Fibroblast of pulmonary artery (primary cell): Measurements from ENCODE around the gene BRD4.

Source experiments
- DNase-seq: peaks from one replicate; pipeline ENCODE4 v3.0.0-alpha.2; 2010; ENCODE audit warnings: low read depth
- H3K4me3 ChIP-seq: replicated peaks from 2 replicates; pipeline ENCODE4 v1.5.1; 2011; ENCODE audit warnings: low read depth, mild to moderate bottlenecking, control low read depth, low read length, moderate library complexity
- TF ChIP-seq, protein P1 (sequence below): IDR thresholded peaks from 2 replicates; pipeline ENCODE4 v1.5.1; 2011; ENCODE audit warnings: mild to moderate bottlenecking, control low read depth, low read length, inconsistent platforms; ENCODE audit errors: missing control alignments

BRD4 gene

DNA sequence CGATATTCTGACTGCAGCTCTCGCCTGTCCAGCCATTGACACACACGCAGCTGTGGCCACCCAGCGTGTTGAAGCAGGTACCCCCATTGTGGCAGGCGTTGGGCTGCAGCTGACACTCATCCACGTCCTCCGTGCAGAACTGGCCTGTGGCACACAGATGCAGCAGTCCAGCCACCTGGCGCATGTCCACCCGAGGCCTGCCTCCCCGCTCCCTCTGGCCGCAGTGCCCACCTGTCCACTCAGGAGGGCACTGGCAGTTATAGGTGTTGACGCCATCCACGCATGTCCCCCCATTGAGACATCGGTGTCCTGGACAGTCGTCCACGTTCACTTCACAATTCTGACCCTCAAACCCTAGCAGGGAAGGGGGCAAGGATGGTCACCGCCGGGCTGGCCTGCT is 140.8 kb downstream of the BRD4 start:
- TF ChIP-seq, protein P1, sequence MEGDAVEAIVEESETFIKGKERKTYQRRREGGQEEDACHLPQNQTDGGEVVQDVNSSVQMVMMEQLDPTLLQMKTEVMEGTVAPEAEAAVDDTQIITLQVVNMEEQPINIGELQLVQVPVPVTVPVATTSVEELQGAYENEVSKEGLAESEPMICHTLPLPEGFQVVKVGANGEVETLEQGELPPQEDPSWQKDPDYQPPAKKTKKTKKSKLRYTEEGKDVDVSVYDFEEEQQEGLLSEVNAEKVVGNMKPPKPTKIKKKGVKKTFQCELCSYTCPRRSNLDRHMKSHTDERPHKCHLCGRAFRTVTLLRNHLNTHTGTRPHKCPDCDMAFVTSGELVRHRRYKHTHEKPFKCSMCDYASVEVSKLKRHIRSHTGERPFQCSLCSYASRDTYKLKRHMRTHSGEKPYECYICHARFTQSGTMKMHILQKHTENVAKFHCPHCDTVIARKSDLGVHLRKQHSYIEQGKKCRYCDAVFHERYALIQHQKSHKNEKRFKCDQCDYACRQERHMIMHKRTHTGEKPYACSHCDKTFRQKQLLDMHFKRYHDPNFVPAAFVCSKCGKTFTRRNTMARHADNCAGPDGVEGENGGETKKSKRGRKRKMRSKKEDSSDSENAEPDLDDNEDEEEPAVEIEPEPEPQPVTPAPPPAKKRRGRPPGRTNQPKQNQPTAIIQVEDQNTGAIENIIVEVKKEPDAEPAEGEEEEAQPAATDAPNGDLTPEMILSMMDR, result no peak
- H3K4me3 ChIP-seq, result no peak overlapping the region
- DNase-seq, result no peak

GRCh38 chr19:15188851-15189250 is 143.5 kb downstream of the BRD4 start:
- TF ChIP-seq, protein P1, result no peak
- H3K4me3 ChIP-seq, result no peak overlapping the region
- no peak for DNase-seq

- no peak overlapping the region for H3K4me3 ChIP-seq
- TF ChIP-seq, protein P1, result no peak
- DNase-seq, result no peak
Observed at GRCh38 chr19:15187026-15188007, 145.0 kb downstream of the BRD4 start.
